Measurements from ENCODE around the gene ETV5. TPM values are rescaled to one million over a fixed set of nuclear protein-coding genes. Genes with fewer than 3 reads are reported as not detected.

ETV5 gene
- total RNA-seq, 2 experiments from 2014 or later: 0.52 to 0.97 TPM

GRCh38 chr3:186092360-186093070, 16.4 kb downstream of the ETV5 start:
- POLR2A ChIA-PET: no interaction called here
- peaks cover 6% of the 10 kb centered on the region for H3K4me1 Mint-ChIP-seq (ENCODE audit: low read depth)
- H3K4me3 Mint-ChIP-seq: no peak overlapping the region
- ATAC-seq: no peak
- DNase-seq: no peak
- no peak overlapping the region for H3K27ac Mint-ChIP-seq
- no peaks in the 10 kb centered on the region for H3K9me3 Mint-ChIP-seq (ENCODE audit: insufficient read depth)
- H3K27me3 Mint-ChIP-seq (ENCODE audit: low read depth): peaks cover 76% of the 10 kb centered on the region
- no peaks in the 10 kb centered on the region for H3K36me3 Mint-ChIP-seq (ENCODE audit: low read depth)
- CTCF ChIA-PET: no interaction called here

GRCh38 chr3:186090901-186091300, 18.0 kb downstream of the ETV5 start:
- Mint-ChIP-seq H3K27ac (no peak overlapping the region), H3K4me1 (ENCODE audit: low read depth) (no peaks in the 10 kb centered on the region), H3K27me3 (ENCODE audit: low read depth) (peaks cover 66% of the 10 kb centered on the region), H3K36me3 (ENCODE audit: low read depth) (no peaks in the 10 kb centered on the region), H3K9me3 (ENCODE audit: insufficient read depth) (no peaks in the 10 kb centered on the region), H3K4me3 (no peak overlapping the region)
- no peak for ATAC-seq
- ChIA-PET CTCF (interaction anchor here (0.9 kb wide), 1 partner anchor 10 kb away, joined by 4 read pairs; no protein-coding TSS in a partner anchor), POLR2A (no interaction called here)
- DNase-seq: no peak

- no peak for ATAC-seq
- ChIA-PET CTCF (no interaction called here), POLR2A (no interaction called here)
- no peaks in the 10 kb centered on the region for H3K9me3 Mint-ChIP-seq (ENCODE audit: insufficient read depth)
- H3K36me3 Mint-ChIP-seq (ENCODE audit: low read depth): no peaks in the 10 kb centered on the region
- peaks cover 53% of the 10 kb centered on the region for H3K27me3 Mint-ChIP-seq (ENCODE audit: low read depth)
- no peaks in the 10 kb centered on the region for H3K4me1 Mint-ChIP-seq (ENCODE audit: low read depth)
- H3K4me3 Mint-ChIP-seq: no peak overlapping the region
- H3K27ac Mint-ChIP-seq: no peak overlapping the region
- DNase-seq: no peak
These were observed 20.6 kb downstream of the ETV5 start for GRCh38 chr3:186088335-186088734.

GRCh38 chr3:186084264-186084663, 24.6 kb downstream of the ETV5 start:
- CTCF ChIA-PET: interaction anchor here (1.2 kb wide), 1 partner anchor 456 kb away, joined by 3 read pairs; no protein-coding TSS in a partner anchor
- Mint-ChIP-seq H3K36me3 (ENCODE audit: low read depth) (no peaks in the 10 kb centered on the region), H3K27me3 (ENCODE audit: low read depth) (peaks cover 41% of the 10 kb centered on the region), H3K4me1 (ENCODE audit: low read depth) (no peaks in the 10 kb centered on the region), H3K27ac (no peak overlapping the region), H3K4me3 (no peak overlapping the region), H3K9me3 (ENCODE audit: insufficient read depth) (no peaks in the 10 kb centered on the region)
- no peak for DNase-seq
- no peak for ATAC-seq
- POLR2A ChIA-PET: no interaction called here

GRCh38 chr3:186083746-186084145, 25.1 kb downstream of the ETV5 start:
- ChIA-PET CTCF (interaction anchor here (1.2 kb wide), 1 partner anchor 457 kb away, joined by 3 read pairs; no protein-coding TSS in a partner anchor), POLR2A (no interaction called here)
- H3K27ac Mint-ChIP-seq: no peak overlapping the region
- no peaks in the 10 kb centered on the region for H3K36me3 Mint-ChIP-seq (ENCODE audit: low read depth)
- H3K4me1 Mint-ChIP-seq (ENCODE audit: low read depth): no peaks in the 10 kb centered on the region
- ATAC-seq: no peak
- peaks cover 42% of the 10 kb centered on the region for H3K27me3 Mint-ChIP-seq (ENCODE audit: low read depth)
- no peaks in the 10 kb centered on the region for H3K9me3 Mint-ChIP-seq (ENCODE audit: insufficient read depth)
- no peak for DNase-seq
- H3K4me3 Mint-ChIP-seq: no peak overlapping the region

GRCh38 chr3:186082150-186082549, 26.7 kb downstream of the ETV5 start:
- Mint-ChIP-seq H3K27ac (no peak overlapping the region), H3K9me3 (ENCODE audit: insufficient read depth) (no peaks in the 10 kb centered on the region), H3K4me3 (no peak overlapping the region), H3K36me3 (ENCODE audit: low read depth) (no peaks in the 10 kb centered on the region), H3K27me3 (ENCODE audit: low read depth) (peaks cover 38% of the 10 kb centered on the region), H3K4me1 (ENCODE audit: low read depth) (no peaks in the 10 kb centered on the region)
- DNase-seq: no peak
- ChIA-PET CTCF (interaction anchor here (1.3 kb wide), 1 partner anchor 12 kb away, joined by 3 read pairs; no protein-coding TSS in a partner anchor), POLR2A (no interaction called here)
- ATAC-seq: no peak

GRCh38 chr3:186081678-186082077, 27.2 kb downstream of the ETV5 start:
- POLR2A ChIA-PET: no interaction called here
- DNase-seq: no peak
- H3K27me3 Mint-ChIP-seq (ENCODE audit: low read depth): peaks cover 35% of the 10 kb centered on the region
- no peak overlapping the region for H3K27ac Mint-ChIP-seq
- CTCF ChIA-PET: interaction anchor here (1.0 to 1.3 kb wide), 4 partner anchors 10 to 138 kb away, joined by 3 to 4 read pairs (median 3); no protein-coding TSS in a partner anchor
- no peaks in the 10 kb centered on the region for H3K4me1 Mint-ChIP-seq (ENCODE audit: low read depth)
- no peak overlapping the region for H3K4me3 Mint-ChIP-seq
- H3K36me3 Mint-ChIP-seq (ENCODE audit: low read depth): no peaks in the 10 kb centered on the region
- ATAC-seq: no peak
- H3K9me3 Mint-ChIP-seq (ENCODE audit: insufficient read depth): no peaks in the 10 kb centered on the region

GRCh38 chr3:186080849-186081438, 27.9 kb downstream of the ETV5 start:
- Mint-ChIP-seq H3K27me3 (ENCODE audit: low read depth) (peaks cover 37% of the 10 kb centered on the region), H3K4me1 (ENCODE audit: low read depth) (no peaks in the 10 kb centered on the region), H3K4me3 (no peak overlapping the region), H3K27ac (no peak overlapping the region), H3K9me3 (ENCODE audit: insufficient read depth) (no peaks in the 10 kb centered on the region), H3K36me3 (ENCODE audit: low read depth) (no peaks in the 10 kb centered on the region)
- ChIA-PET POLR2A (no interaction called here), CTCF (interaction anchor here (1.0 to 1.3 kb wide), 4 partner anchors 11 to 137 kb away, joined by 3 to 4 read pairs (median 3); no protein-coding TSS in a partner anchor)
- ATAC-seq (no peak), DNase-seq (no peak)

- ChIA-PET POLR2A (no interaction called here), CTCF (no interaction called here)
- DNase-seq: no peak
- no peaks in the 10 kb centered on the region for H3K36me3 Mint-ChIP-seq (ENCODE audit: low read depth)
- no peak overlapping the region for H3K4me3 Mint-ChIP-seq
- no peaks in the 10 kb centered on the region for H3K4me1 Mint-ChIP-seq (ENCODE audit: low read depth)
- no peak overlapping the region for H3K27ac Mint-ChIP-seq
- no peak for ATAC-seq
- peaks cover 41% of the 10 kb centered on the region for H3K27me3 Mint-ChIP-seq (ENCODE audit: low read depth)
- peaks cover 8% of the 10 kb centered on the region for H3K9me3 Mint-ChIP-seq (ENCODE audit: insufficient read depth)
These were observed 29.0 kb downstream of the ETV5 start for GRCh38 chr3:186079925-186080324.

GRCh38 chr3:186077466-186077865, 31.4 kb downstream of the ETV5 start:
- H3K9me3 Mint-ChIP-seq (ENCODE audit: insufficient read depth): peaks cover 8% of the 10 kb centered on the region
- CTCF ChIA-PET: no interaction called here
- no peak overlapping the region for H3K27ac Mint-ChIP-seq
- no peak for DNase-seq
- POLR2A ChIA-PET: no interaction called here
- no peak overlapping the region for H3K4me3 Mint-ChIP-seq
- H3K36me3 Mint-ChIP-seq (ENCODE audit: low read depth): no peaks in the 10 kb centered on the region
- no peak for ATAC-seq
- peaks cover 34% of the 10 kb centered on the region for H3K27me3 Mint-ChIP-seq (ENCODE audit: low read depth)
- no peaks in the 10 kb centered on the region for H3K4me1 Mint-ChIP-seq (ENCODE audit: low read depth)

GRCh38 chr3:186075931-186076567, 32.8 kb downstream of the ETV5 start:
- DNase-seq (no peak), ATAC-seq (no peak)
- Mint-ChIP-seq H3K9me3 (ENCODE audit: insufficient read depth) (peaks cover 8% of the 10 kb centered on the region), H3K4me3 (no peak overlapping the region), H3K27me3 (ENCODE audit: low read depth) (peaks cover 29% of the 10 kb centered on the region), H3K4me1 (ENCODE audit: low read depth) (peaks cover 3% of the 10 kb centered on the region), H3K27ac (no peak overlapping the region), H3K36me3 (ENCODE audit: low read depth) (no peaks in the 10 kb centered on the region)
- ChIA-PET POLR2A (no interaction called here), CTCF (no interaction called here)

- Mint-ChIP-seq H3K36me3 (ENCODE audit: low read depth) (no peaks in the 10 kb centered on the region), H3K27me3 (ENCODE audit: low read depth) (peaks cover 28% of the 10 kb centered on the region), H3K9me3 (ENCODE audit: insufficient read depth) (peaks cover 8% of the 10 kb centered on the region), H3K27ac (no peak overlapping the region), H3K4me1 (ENCODE audit: low read depth) (peaks cover 8% of the 10 kb centered on the region), H3K4me3 (no peak overlapping the region)
- ATAC-seq (no peak), DNase-seq (no peak)
- POLR2A ChIA-PET: no interaction called here
- CTCF ChIA-PET: no interaction called here
These were observed 33.4 kb downstream of the ETV5 start for GRCh38 chr3:186075489-186075888.
